Astrocyte of the spinal cord (primary cell): ENCODE measurements around the gene GAL3ST3.
A peak's percentile ranks its signal among the peaks of the same experiment; 100 is the strongest.
"Not testable (repeated sequence)": the region's sequence is repeated elsewhere in the genome, so short reads cannot be mapped to it uniquely, and the experiment has no call there.

ENCODE experiments used
- DNase-seq: peaks from one replicate; pipeline ENCODE4 v3.0.0; 2011; ENCODE audit warnings: low read depth, low spot score
- H3K4me3 ChIP-seq: 2 replicates; pipeline ENCODE4 v1.5.1; 2011; ENCODE audit warnings: low read depth, mild to moderate bottlenecking, low read length, moderate library complexity
- CTCF ChIP-seq: IDR thresholded peaks from 2 replicates; pipeline ENCODE4 v1.5.1; 2012; ENCODE audit warnings: low read depth, mild to moderate bottlenecking, low read length, inconsistent platforms
- in situ Hi-C: cut with HindIII; loops from 2 replicates; pipeline ENCODE4 v1.10.0; 2017; ENCODE audit warnings: low sequenced_read_pairs

The GAL3ST3 gene

GRCh38 chr11:66014804-66015453 lies 34.0 kb downstream of the GAL3ST3 start:
- TF ChIP-seq CTCF: no peak
- H3K4me3 ChIP-seq: no peak overlapping the region
- no peak for DNase-seq
- in situ Hi-C loops: no loop called here

DNA sequence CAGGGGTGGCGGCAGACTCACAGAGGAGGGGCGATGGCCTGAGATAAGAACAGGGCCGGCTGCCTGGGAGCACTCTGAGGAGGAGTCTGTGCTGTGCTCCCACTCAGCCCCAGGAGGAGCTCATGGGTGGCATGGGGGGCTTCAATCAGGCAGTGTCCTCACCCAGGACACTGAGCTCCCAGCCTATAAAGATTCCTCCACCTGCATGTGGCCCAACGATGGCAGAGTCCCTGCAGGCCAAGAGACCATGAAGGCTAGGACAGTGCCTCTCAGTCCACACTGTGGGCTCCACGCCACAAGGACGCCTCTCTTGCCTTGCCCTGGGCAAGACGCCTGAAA lies 35.2 kb downstream of the GAL3ST3 start:
- H3K4me3 ChIP-seq: no peak overlapping the region
- no peak for TF ChIP-seq CTCF
- no peak for DNase-seq
- in situ Hi-C loops: no loop called here

GRCh38 chr11:66012946-66013761 lies 35.8 kb downstream of the GAL3ST3 start:
- in situ Hi-C loops: no loop called here
- H3K4me3 ChIP-seq: no peak overlapping the region
- no peak for TF ChIP-seq CTCF
- DNase-seq: no peak

- DNase-seq: no peak
- no peak overlapping the region for H3K4me3 ChIP-seq
- no peak for TF ChIP-seq CTCF
- in situ Hi-C loops: no loop called here
Measured at GRCh38 chr11:66012371-66012945, 36.5 kb downstream of the GAL3ST3 start.

DNA sequence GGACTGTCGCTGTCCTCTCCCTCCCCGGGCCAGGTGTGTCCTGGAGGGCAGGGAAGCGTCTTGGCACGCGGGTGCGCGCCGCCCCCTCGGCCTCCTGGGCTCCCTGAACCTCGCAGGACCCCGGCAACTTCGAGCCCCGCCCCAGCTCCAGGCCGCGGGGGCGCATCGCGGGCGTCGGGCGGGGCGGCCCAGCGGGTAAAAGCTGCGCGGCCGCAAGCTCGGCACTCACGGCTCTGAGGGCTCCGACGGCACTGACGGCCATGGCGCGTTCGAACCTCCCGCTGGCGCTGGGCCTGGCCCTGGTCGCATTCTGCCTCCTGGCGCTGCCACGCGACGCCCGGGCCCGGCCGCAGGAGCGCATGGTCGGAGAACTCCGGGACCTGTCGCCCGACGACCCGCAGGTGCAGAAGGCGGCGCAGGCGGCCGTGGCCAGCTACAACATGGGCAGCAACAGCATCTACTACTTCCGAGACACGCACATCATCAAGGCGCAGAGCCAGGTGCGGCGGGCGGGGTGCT lies 37.1 kb downstream of the GAL3ST3 start, which contains the start of gene CST6:
TSS of gene CST6 (plus strand) at position 224 of the 519 bp plus-strand sequence. CDS start at position 261, 37 bp downstream.
- in situ Hi-C loops: no loop called here
- TF ChIP-seq CTCF: no peak

GRCh38 chr11:66011239-66011784 lies 37.6 kb downstream of the GAL3ST3 start:
- no peak overlapping the region for H3K4me3 ChIP-seq
- in situ Hi-C loops: no loop called here
- TF ChIP-seq CTCF: no peak
- DNase-seq: peak; percentile 40

More for the DNA sequence above, 37.1 kb downstream of the GAL3ST3 start, which contains the start of gene CST6:
- no peak within 1 kb of the TSS for H3K4me3 ChIP-seq
- DNase-seq: no peak

- DNase-seq, in situ Hi-C loops: not testable (repeated sequence)
Measured at GRCh38 chr11:66010036-66010435, 38.9 kb downstream of the GAL3ST3 start.

More at GRCh38 chr11:66010036-66010435, 38.9 kb downstream of the GAL3ST3 start:
- not testable (repeated sequence) for H3K4me3 ChIP-seq
